SHP77 (cell line): Measurements from ENCODE around the gene ACOT4.
"Not testable (repeated sequence)": the region's sequence is repeated elsewhere in the genome, so short reads cannot be mapped to it uniquely, and the experiment has no call there.

Experiments
- DNase-seq, 2 experiments: peaks; one replicate each; lab custom pipeline; 2025; lab: John Stamatoyannopoulos, UW

Gene ACOT4

DNA sequence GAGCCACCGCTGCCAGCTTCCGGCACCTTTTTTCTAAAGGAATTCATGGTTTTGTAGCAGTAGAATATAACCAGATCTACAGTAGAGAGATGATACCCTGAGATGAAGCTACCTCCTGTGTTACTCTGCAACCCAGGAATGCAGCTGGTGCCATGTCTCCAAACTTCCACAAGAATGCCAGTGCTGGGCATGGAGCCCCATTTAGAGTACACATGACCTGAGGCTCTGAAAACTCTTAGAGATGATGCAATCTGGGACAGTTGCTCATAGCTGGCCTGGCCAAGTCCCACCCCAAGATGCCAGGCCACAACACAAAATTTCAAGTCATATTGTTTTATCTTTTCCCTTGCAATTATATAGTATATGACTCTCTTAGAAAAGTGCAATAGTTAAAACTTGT, 14.5 kb upstream of the ACOT4 start:
- not testable (repeated sequence) for DNase-seq

DNA sequence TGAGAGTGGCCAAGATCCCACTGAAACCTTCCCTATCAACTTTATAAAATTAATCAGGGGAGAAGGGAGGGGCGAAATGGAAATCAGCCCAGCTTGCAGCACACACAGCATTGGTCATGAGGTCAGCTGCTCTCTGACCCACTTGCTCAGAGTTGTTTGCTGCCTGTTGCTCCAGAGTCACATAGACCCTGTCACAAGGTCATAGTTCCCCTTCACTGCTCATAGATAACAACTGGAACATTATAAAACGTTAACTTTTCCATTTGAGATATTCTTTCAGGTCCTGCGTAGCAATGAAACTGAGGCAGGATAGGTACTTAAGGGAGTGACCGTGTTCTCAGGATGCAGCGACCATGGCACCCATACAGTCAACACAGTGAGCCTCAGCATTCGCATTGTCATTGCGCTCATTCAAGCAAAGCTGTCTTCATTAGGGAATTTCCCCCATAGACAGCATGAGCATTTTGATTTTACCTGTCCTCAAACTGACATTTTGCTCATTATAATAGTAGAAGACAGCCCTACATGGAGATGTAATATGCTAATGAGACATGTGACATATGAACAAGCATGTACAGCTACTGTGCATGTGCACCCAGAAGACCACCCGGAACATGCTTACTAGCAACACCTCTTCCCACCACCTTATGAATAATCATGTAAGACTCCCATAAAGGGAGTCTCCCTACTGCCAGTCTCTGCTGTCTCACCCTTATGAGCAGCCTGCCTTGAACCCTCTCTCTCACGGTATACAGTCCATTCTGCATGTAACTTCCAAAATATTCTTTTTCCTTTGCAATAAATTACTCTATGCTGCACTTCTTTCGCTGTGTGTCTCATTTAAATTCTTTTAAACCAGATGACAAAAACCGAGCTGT, 9.3 kb upstream of the ACOT4 start:
- not testable (repeated sequence) for DNase-seq

DNA sequence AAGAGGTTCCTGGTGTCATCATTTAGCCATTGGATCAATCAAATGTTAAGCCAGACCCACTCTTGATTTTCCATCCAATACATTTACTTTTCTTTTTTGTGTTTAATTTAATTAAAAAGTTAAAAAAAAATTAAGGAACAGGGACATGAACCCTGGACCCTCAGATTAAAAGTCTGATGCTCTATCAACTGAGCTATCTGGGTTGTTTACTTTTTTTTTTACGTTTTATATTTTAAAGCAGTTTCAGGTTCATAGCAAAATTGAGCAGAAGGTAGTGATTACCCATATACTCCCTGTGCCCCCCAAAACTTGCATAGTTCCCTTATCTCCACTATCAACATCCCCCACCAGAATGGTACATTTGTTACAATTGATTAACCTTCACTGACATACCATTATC, 3.0 kb upstream of the ACOT4 start:
- DNase-seq, result no peak

- no peak for DNase-seq
Measured at GRCh38 chr14:73589116-73589515, 2.6 kb upstream of the ACOT4 start.

GRCh38 chr14:73590673-73591004, 1.0 kb upstream of the ACOT4 start:
- DNase-seq, result not testable (repeated sequence)

DNA sequence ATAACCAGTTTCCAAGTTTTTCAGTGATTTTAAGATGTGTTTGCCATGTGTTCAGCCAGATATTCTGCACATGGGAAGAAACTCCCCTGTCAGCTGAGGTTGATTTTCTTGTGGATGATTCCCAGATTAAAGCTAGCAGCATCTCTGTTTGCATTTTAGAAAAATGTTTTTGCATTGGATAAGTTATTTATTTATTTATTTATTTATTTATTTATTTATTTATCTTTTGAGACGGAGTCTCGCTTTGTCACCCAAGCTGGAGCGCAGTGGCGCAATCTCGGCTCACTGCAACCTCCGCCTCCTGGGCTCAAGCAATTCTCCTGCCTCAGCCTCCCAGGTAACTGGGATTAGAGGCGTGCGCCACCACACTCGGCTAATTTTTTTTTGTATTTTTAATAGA, 2.8 kb downstream of the ACOT4 start:
- no peak for DNase-seq

- no peak for DNase-seq
Measured at GRCh38 chr14:73599499-73599898, 7.8 kb downstream of the ACOT4 start.

DNA sequence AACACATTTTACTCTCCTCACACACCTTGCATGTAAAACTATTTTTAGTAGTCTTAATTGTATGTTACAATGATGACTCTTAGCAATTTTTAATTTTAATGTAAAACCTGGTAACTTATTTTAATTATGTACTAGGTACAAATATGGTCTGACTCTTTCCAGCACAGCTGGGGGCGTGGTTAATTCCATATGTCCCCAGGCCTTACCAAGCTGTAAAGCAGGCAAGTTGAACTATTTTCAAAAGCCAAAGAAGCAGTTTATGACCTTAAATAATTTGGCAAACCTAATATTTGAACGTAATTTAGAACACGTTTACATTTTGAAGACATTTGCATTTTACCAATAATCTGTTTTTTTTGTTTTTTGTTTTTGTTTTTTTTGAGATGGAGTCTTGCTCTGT, 11.3 kb downstream of the ACOT4 start:
- DNase-seq, result no peak

- no peak for DNase-seq
Measured at GRCh38 chr14:73606271-73606670, 14.6 kb downstream of the ACOT4 start.

DNA sequence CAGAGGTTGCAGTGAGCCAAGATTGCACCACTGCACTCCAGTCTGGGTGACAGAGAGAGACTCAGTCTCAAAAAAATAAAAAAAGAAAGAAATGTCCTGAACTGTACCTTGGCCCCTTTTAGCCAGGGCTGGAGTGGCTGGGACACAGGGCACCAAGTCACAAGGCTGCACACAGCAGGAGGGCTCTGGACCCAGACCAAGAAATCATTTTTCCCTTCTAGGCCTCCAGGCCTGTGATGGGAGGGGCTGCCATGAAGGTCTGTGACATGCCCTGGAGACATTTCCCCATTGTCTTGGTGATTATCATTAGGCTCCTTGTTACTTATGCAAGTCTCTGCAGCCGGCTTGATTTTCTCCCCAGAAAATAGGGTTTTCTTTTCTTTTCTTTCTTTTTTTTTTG, 15.6 kb downstream of the ACOT4 start:
- no peak for DNase-seq

DNA sequence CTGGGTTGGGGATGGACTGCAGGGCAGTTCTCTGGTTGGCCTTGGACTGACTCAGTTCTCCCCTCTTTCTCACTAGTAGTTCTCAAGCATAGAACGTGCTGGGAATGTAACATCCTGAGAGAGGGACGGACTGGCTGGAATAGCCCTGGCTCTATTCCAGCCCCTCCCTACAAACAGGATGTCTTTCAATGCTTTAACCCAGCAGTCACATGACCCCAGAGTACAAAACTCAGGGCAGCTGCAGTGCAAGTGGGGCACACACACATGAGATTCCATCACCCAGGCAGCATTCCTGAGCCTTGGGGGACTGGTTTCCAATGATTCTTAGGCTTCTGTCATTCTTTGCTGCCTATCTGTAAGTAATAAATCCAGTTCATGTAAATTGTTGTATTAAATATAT, 19.0 kb downstream of the ACOT4 start:
- peak in 1 of 2 experiments; percentile 13 for DNase-seq

DNA sequence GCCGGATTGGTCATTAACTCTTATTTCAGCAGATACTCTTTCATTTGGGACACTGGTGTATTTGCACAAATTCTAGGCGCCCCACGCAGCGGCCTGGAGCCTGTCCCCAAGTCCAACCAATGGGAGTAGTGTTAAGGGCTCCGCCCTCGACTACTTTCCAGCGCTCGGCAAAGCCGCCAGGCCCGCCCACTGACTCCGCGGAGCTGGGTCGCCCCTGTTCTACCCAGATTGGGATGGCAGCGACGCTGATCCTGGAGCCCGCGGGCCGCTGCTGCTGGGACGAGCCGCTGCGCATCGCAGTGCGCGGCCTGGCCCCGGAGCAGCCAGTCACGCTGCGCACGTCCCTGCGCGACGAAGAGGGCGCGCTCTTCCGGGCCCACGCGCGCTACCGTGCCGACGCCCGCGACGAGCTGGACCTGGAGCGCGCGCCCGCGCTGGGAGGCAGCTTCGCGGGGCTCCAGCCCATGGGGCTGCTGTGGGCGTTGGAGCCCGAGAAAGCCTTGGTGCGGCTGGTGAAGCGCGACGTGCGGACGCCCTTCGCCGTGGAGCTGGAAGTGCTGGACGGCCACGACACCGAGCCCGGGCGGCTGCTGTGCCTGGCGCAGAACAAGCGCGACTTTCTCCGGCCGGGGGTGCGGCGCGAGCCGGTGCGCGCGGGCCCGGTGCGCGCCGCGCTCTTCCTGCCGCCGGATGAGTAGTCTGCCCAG, 20.8 kb downstream of the ACOT4 start, which contains the start of gene ACOT6:
Gene ACOT6 (plus strand): TSS at position 179 of the 707 bp plus-strand sequence. CDS start 55 bp downstream, at position 234.
- DNase-seq, result peak in 1 of 2 experiments; percentile 20

DNA sequence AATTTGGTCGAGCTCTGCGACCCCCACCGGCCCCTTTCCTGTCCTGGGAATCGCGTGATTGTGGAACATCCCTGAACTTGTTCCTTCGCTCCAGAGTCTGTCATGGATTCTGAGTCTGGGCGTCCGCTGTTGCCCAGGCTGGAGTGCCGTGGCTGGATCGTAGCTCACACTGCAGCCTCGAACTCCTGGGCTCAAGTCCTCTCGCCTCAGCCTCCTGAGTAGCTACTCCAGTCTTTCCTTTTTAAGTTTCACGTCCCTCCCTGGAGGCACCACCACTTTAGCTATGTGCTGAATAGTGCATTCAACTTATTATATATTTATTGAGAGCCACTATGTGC, 21.3 kb downstream of the ACOT4 start:
- no peak for DNase-seq

GRCh38 chr14:73613419-73613963, 21.8 kb downstream of the ACOT4 start:
- no peak for DNase-seq

DNA sequence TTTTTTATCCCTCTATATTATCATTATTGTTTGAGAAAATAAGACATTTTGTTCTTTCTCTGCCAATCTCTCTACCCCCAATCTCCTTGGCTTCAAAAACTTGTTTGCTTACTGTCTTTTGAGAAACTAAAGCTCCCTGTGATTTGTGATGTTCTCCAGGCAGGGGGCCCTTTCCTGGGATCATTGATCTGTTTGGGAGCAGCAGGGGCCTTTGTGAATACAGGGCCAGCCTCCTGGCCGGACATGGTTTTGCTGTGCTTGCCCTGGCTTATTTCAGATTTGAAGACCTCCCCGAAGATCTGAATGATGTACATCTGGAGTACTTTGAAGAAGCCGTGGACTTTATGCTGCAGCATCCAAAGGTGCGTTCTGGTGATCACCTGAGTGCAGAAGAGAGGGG, 25.2 kb downstream of the ACOT4 start:
- DNase-seq, result no peak

DNA sequence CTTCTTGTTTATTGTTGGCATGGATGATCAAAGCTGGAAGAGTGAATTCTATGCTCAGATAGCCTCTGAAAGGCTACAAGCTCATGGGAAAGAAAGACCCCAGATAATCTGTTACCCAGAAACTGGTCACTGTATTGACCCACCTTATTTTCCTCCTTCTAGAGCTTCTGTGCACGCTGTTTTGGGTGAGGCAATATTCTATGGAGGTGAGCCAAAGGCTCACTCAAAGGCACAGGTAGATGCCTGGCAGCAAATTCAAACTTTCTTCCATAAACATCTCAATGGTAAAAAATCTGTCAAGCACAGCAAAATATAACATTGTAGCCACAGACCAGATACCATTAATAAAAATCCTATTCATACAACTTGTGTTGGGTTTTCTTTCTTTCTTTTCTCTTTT, 27.9 kb downstream of the ACOT4 start:
- no peak for DNase-seq

DNA sequence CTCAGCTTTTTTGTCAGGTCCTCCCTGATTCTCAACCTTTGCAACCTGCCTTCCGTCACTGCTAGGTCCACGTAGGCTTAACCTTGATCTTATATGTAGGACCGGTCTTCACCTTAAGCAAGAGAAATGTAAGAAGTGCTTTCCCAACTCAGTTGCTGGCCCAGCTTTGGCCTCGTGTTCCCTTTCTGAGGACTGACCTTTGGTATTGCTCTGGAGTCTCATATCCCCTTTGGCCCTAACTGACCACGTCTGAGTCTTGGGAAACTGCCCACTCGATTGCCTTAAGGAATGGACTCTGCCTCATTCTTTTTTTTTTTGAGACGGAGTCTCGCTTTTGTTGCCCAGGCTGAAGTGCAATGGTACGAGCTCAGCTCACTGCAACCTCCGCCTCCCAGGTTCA, 28.6 kb downstream of the ACOT4 start:
- DNase-seq, result no peak

GRCh38 chr14:73623504-73624054, 31.9 kb downstream of the ACOT4 start:
- DNase-seq, result no peak

DNA sequence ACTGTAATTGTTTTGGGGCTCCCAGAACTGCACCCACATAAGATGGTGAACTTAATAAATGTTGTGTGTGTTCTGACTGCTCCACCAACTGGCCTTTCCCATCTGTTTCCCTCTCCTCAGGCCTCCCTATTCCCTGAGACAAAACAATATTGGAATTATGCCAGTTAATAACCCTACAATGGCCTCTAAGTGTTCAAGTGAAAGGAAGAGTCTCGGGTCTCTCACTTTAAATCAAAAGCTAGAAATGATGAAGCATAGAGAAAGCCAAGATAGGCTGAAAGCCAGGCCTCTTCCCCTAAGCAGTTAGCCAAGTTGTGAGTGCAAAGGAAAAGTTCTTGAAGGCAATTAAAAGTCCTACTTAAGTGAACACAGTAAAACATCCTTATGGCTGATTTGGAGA, 34.0 kb downstream of the ACOT4 start:
- DNase-seq, result no peak

DNA sequence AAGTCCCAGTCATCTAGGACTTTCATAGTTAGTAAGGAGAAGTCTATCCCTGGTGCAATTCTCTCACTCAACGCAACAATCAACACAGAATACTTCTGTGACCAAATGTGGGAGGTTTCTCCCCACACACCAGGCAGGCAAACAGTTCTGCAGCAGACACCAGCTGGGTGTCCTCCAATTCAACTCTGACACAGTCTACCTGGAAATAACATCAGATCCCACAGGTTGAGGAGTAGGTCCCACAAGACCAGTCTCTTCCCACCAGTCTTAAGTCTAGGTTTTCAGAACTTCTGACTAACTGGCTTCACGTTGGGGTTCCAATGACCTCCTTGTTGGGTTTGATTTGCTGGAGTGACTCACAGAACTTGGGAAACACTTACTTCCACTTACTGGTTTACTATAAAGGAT, 35.5 kb downstream of the ACOT4 start:
- no peak for DNase-seq

- no peak for DNase-seq
Measured at GRCh38 chr14:73630009-73630780, 38.5 kb downstream of the ACOT4 start.
